Endothelial cell of umbilical vein (primary cell): Measurements from ENCODE around the gene FTH1. TPM values are rescaled to one million over a fixed set of nuclear protein-coding genes. Genes with fewer than 3 reads are reported as not detected.

ENCODE experiments used
- BruUV-seq: library from RNA; stranded (reverse); fragments of 400-500 nt; replicated peaks from 2 replicates; lab custom pipeline; 2021; lab: Mats Ljungman, UMichigan
- CTCF ChIA-PET: fragments of 300-600, 350-600 bp; sonication (Branson Sonifier 250); formaldehyde crosslinking; loops from one replicate; lab custom pipeline; 2021; ENCODE audit warnings: antibody characterized with exemption, inconsistent platforms; lab: Charles Lee
- POLR2A ChIA-PET: fragments of 300-600, 350-600 bp; sonication (Branson Sonifier 250); formaldehyde crosslinking; loops from one replicate; lab custom pipeline; 2021; ENCODE audit warnings: antibody characterized with exemption, inconsistent platforms; lab: Charles Lee
- DNase-seq: peaks from one replicate; pipeline ENCODE4 v3.0.0-alpha.2; 2011; ENCODE audit warnings: low read depth, low spot score
- FAIRE-seq: peaks from 2 replicates; lab custom pipeline; 2011; peaks lifted over from hg19 to GRCh38; lab: Jason Lieb, UNC
- H2AFZ ChIP-seq: 2 replicates; pipeline ENCODE4 v1.6.0; 2012; ENCODE audit warnings: low read depth, low read length, control low read depth, inconsistent platforms
- H3K27ac ChIP-seq: 2 replicates; pipeline ENCODE4 v1.5.1; 2011; ENCODE audit warnings: low read depth, mild to moderate bottlenecking, control low read depth, low read length, moderate library complexity; ENCODE audit not compliant: insufficient read depth
- H3K27me3 ChIP-seq, 2 experiments: 2 replicates each; pipeline versions ENCODE4 v1.6.0 to v1.6.1; 2011; ENCODE audit warnings: low read length in 2 of 2, mixed read lengths in 1 of 2; ENCODE audit not compliant: control insufficient read depth in 2 of 2, insufficient read depth in 2 of 2
- H3K36me3 ChIP-seq, 2 experiments: 2 replicates in 1 of 2; 3 replicates in 1 of 2; pipeline ENCODE4 v1.5.1; 2011; ENCODE audit warnings: low read length in 2 of 2, mild to moderate bottlenecking in 1 of 2, moderate library complexity in 1 of 2; ENCODE audit not compliant: control insufficient read depth in 2 of 2, insufficient read depth in 2 of 2; ENCODE audit errors: extremely low read depth in 1 of 2
- H3K4me1 ChIP-seq: 3 replicates; pipeline ENCODE4 v1.5.1; 2011; ENCODE audit warnings: mild to moderate bottlenecking, low read length; ENCODE audit not compliant: control insufficient read depth, insufficient read depth; ENCODE audit errors: extremely low read depth
- H3K4me2 ChIP-seq: 2 replicates; pipeline ENCODE4 v1.6.1; 2011; ENCODE audit warnings: low read length, control low read depth, mixed read lengths; ENCODE audit not compliant: insufficient read depth
- H3K4me3 ChIP-seq, 3 experiments: fragments of 200-600 bp in 1 of 3; sonication (generic), shearing (Covaris generic) in 1 of 3; replicated peaks in 1 of 3; 2 replicates each; pipeline ENCODE4 v1.5.1; 2011 to 2016; ENCODE audit warnings: control low read depth in 3 of 3, low read length in 3 of 3, mild to moderate bottlenecking in 2 of 3, inconsistent platforms in 1 of 3, low read depth in 1 of 3, moderate library complexity in 1 of 3; ENCODE audit not compliant: insufficient read depth in 1 of 3
- H3K79me2 ChIP-seq: 2 replicates; pipeline ENCODE4 v1.6.0; 2012; ENCODE audit warnings: low read length, inconsistent platforms; ENCODE audit not compliant: control insufficient read depth, insufficient read depth
- H3K9ac ChIP-seq: replicated peaks from 2 replicates; pipeline ENCODE3; 2011; ENCODE audit warnings: low read length, control low read depth; ENCODE audit not compliant: insufficient read depth; ENCODE audit errors: extremely low read depth
- H3K9me1 ChIP-seq: replicated peaks from 3 replicates; pipeline ENCODE4 v1.6.0; 2011; ENCODE audit warnings: mild to moderate bottlenecking, low read length; ENCODE audit not compliant: control insufficient read depth, insufficient read depth; ENCODE audit errors: extremely low read depth
- H3K9me3 ChIP-seq: replicated peaks from 2 replicates; pipeline ENCODE4 v1.5.1; 2012; ENCODE audit warnings: low read length, inconsistent platforms; ENCODE audit not compliant: control insufficient read depth, insufficient read depth
- H4K20me1 ChIP-seq: replicated peaks from 2 replicates; pipeline ENCODE3; 2011; ENCODE audit warnings: mild to moderate bottlenecking, low read length; ENCODE audit not compliant: control insufficient read depth, insufficient read depth; ENCODE audit errors: extremely low read depth
- EZH2 ChIP-seq: IDR thresholded peaks from 2 replicates; pipeline ENCODE4 v1.6.1; 2012; ENCODE audit warnings: borderline replicate concordance, low read depth, mild to moderate bottlenecking, moderate library complexity, low read length, inconsistent platforms; ENCODE audit not compliant: severe bottlenecking
- FOS ChIP-seq: IDR thresholded peaks from 2 replicates; pipeline ENCODE4 v1.6.1; 2011; ENCODE audit warnings: mild to moderate bottlenecking, low read length, moderate library complexity, borderline replicate concordance; ENCODE audit not compliant: insufficient read depth
- GATA2 ChIP-seq: IDR thresholded peaks from 2 replicates; pipeline ENCODE4 v1.7.0; 2011; ENCODE audit warnings: low read depth, mild to moderate bottlenecking, moderate library complexity, mixed read lengths, low read length; ENCODE audit not compliant: insufficient read length, insufficient read depth
- JUN ChIP-seq: IDR thresholded peaks from 2 replicates; pipeline ENCODE4 v1.6.1; 2011; ENCODE audit warnings: borderline replicate concordance, low read depth; ENCODE audit not compliant: insufficient read length, insufficient read depth
- MYC ChIP-seq: IDR thresholded peaks from one replicate; pipeline ENCODE4 v1.6.1; 2011; ENCODE audit warnings: mild to moderate bottlenecking, low read depth, low read length
- POLR2A ChIP-seq: IDR thresholded peaks from 2 replicates; pipeline ENCODE4 v1.6.1; 2012; ENCODE audit warnings: low read depth, mild to moderate bottlenecking, control low read depth, low read length
- POLR2AphosphoS5 ChIP-seq: IDR thresholded peaks from 2 replicates; pipeline ENCODE4 v1.6.1; 2012; ENCODE audit warnings: low read depth, mild to moderate bottlenecking, control low read depth, low read length, moderate library complexity; ENCODE audit not compliant: insufficient read depth
- dilution Hi-C: fragments of 300-500 bp; cut with MboI; formaldehyde crosslinking; loops from one replicate; pipeline ENCODE4 v1.15.0; 2019; ENCODE audit warnings: low sequenced_read_pairs; ENCODE audit not compliant: extremely low pct_ligation_motif_present
- intact Hi-C: fragments of 100-400 bp; cut with micrococcal nuclease; formaldehyde crosslinking; loops from one replicate; pipeline ENCODE4 v1.10.0; 2022
- polyA plus RNA-seq, 4 experiments: library from polyadenylated mRNA; depleted of rRNA in 3 of 4; stranded (reverse) in 3 of 4; unstranded in 1 of 4; fragments of >200 nt; gene quantifications; 2 replicates each; pipeline versions ENCODE4 v1.2.1 to v1.2.3, GENCODE V29; 2011 to 2012; ENCODE audit warnings: missing spikeins in 1 of 4
- total RNA-seq: library from RNA; stranded (reverse); gene quantifications from 2 replicates; pipeline ENCODE4 v1.2.3, GENCODE V29; 2021
- TF ChIP-seq, protein P1 (sequence below): IDR thresholded peaks from 2 replicates; pipeline ENCODE4 v1.6.1; 2011; ENCODE audit not compliant: insufficient read depth, insufficient read length
- TF ChIP-seq, protein P2 (sequence below), 2 donors: IDR thresholded peaks; 1 replicate in 1 of 2; 2 replicates in 1 of 2; pipeline ENCODE4 v1.5.1; 2011; ENCODE audit warnings: low read length in 2 of 2, mild to moderate bottlenecking in 2 of 2, moderate library complexity in 2 of 2, control low read depth in 1 of 2, inconsistent platforms in 1 of 2, low read depth in 1 of 2; ENCODE audit not compliant: insufficient read depth in 1 of 2; ENCODE audit errors: extremely low read depth in 1 of 2

Gene FTH1
- total and polyA plus RNA-seq, 2 donors (not counting 3 experiments of a cell fraction or from before 2014, with no cell fraction given): 1,177 to 2,501 TPM

DNA sequence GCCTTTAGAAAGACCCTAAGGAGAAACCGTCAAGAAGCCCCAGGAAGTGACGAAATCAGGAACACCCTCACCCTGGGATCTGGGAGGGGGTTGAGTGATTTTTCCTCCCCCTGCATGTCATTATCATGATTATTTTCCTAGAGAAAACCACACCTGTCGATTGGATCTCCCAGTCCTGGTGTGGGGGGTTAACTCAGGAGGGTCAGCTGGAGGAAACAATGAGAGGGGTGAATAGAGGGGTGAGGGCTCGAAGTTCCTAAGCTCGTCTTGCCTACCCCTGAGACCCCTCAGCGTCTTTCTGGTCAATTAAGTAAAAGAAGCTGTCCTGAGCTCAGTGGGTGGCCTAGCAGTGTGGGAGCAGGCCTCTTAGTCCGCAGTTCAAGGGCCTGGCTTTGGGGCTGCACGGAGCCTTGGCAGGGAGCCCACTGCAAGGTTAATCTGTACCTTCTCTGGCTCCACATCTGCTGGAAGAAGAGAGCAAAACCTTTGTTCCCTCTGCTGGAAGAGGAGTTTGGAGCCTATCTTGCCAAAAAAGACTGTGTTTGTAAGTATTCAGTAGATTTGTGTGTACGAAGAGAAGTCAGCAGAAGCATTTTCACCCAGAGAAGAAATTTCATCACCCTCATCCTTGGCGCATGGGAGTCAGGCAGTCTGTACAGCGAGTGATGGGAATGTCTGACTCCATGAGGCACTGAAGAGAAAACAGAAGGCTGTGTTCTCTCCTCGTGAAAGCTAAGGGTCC lies 34.2 kb upstream of the FTH1 start:
- Histone ChIP-seq H3K27me3 (no peaks in the 10 kb centered on the region), H3K36me3 (no peaks in the 10 kb centered on the region), H3K9me3 (no peaks in the 10 kb centered on the region), H3K4me1 (peaks cover 2% of the 10 kb centered on the region), H3K27ac (no peak overlapping the region), H3K9me1 (no peaks in the 10 kb centered on the region), H3K4me3 (no peak overlapping the region), H3K79me2 (no peaks in the 10 kb centered on the region), H3K9ac (no peak overlapping the region), H3K4me2 (no peak overlapping the region), H2AFZ (no peak overlapping the region), H4K20me1 (no peaks in the 10 kb centered on the region)
- BruUV-seq: no TSS peak
- no peak for FAIRE-seq
- ChIA-PET POLR2A (no interaction called here), CTCF (interaction anchor here (2.1 kb wide), 1 partner anchor 54 kb away, joined by 5 read pairs; no protein-coding TSS in a partner anchor)
- dilution Hi-C loops (no loop called here), intact Hi-C loops (no loop called here)
- no peak for DNase-seq
- no peak for TF ChIP-seq FOS
- no peak for TF ChIP-seq POLR2A
- no peak for TF ChIP-seq MYC
- TF ChIP-seq, protein P1, sequence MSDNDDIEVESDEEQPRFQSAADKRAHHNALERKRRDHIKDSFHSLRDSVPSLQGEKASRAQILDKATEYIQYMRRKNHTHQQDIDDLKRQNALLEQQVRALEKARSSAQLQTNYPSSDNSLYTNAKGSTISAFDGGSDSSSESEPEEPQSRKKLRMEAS: no peak
- no peak for TF ChIP-seq EZH2
- TF ChIP-seq POLR2AphosphoS5: no peak
- no peak for TF ChIP-seq JUN
- TF ChIP-seq, protein P2, sequence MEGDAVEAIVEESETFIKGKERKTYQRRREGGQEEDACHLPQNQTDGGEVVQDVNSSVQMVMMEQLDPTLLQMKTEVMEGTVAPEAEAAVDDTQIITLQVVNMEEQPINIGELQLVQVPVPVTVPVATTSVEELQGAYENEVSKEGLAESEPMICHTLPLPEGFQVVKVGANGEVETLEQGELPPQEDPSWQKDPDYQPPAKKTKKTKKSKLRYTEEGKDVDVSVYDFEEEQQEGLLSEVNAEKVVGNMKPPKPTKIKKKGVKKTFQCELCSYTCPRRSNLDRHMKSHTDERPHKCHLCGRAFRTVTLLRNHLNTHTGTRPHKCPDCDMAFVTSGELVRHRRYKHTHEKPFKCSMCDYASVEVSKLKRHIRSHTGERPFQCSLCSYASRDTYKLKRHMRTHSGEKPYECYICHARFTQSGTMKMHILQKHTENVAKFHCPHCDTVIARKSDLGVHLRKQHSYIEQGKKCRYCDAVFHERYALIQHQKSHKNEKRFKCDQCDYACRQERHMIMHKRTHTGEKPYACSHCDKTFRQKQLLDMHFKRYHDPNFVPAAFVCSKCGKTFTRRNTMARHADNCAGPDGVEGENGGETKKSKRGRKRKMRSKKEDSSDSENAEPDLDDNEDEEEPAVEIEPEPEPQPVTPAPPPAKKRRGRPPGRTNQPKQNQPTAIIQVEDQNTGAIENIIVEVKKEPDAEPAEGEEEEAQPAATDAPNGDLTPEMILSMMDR (IDR thresholded peaks at IDR 0.05; ENCODE audit: extremely low read depth in 1 of 2, insufficient read depth in 1 of 2, low read depth in 1 of 2, low read length in 2 of 2): no peak
- TF ChIP-seq GATA2: no peak
